Omental fat pad (tissue), 4 donors: ENCODE measurements around the gene ZBTB8A. TPM values are rescaled to one million over a fixed set of nuclear protein-coding genes. Genes with fewer than 3 reads are reported as not detected.
"Not testable (repeated sequence)": the region's sequence is repeated elsewhere in the genome, so short reads cannot be mapped to it uniquely, and the experiment has no call there.

Experiments used
- ATAC-seq: fragments of 150-250 bp; one replicate; pipeline ENCODE4 v1.9.1; 2016; ENCODE audit warnings: mild to moderate bottlenecking, moderate library complexity; ENCODE audit not compliant: low FRiP score
- DNase-seq: peaks from one replicate; pipeline ENCODE4 v3.0.0-alpha.2; 2019; ENCODE audit warnings: low spot score
- total RNA-seq, 4 donors: library from RNA; depleted of rRNA; stranded (reverse); fragments of >200 nt; gene quantifications; one replicate each; pipeline ENCODE4 v1.1.0, GENCODE V29; 2016
- TF ChIP-seq, protein P1 (sequence below), 3 donors: fragments of 450-650 bp; IDR thresholded peaks; one replicate each; pipeline ENCODE4 v1.5.1; 2016 to 2017; ENCODE audit warnings: antibody characterized with exemption in 3 of 3, mild to moderate bottlenecking in 3 of 3, moderate library complexity in 2 of 3

ZBTB8A gene
- total RNA-seq, 4 donors from 2014 or later = 5.4 to 10.9 (median 7.0) TPM

GRCh38 chr1:32509939-32510338 is 29.3 kb upstream of the ZBTB8A start:
- ATAC-seq (no peak), DNase-seq (no peak)
- TF ChIP-seq, protein P1, sequence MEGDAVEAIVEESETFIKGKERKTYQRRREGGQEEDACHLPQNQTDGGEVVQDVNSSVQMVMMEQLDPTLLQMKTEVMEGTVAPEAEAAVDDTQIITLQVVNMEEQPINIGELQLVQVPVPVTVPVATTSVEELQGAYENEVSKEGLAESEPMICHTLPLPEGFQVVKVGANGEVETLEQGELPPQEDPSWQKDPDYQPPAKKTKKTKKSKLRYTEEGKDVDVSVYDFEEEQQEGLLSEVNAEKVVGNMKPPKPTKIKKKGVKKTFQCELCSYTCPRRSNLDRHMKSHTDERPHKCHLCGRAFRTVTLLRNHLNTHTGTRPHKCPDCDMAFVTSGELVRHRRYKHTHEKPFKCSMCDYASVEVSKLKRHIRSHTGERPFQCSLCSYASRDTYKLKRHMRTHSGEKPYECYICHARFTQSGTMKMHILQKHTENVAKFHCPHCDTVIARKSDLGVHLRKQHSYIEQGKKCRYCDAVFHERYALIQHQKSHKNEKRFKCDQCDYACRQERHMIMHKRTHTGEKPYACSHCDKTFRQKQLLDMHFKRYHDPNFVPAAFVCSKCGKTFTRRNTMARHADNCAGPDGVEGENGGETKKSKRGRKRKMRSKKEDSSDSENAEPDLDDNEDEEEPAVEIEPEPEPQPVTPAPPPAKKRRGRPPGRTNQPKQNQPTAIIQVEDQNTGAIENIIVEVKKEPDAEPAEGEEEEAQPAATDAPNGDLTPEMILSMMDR (IDR thresholded peaks at IDR 0.05) = no peak

GRCh38 chr1:32516402-32516801 is 22.8 kb upstream of the ZBTB8A start:
- DNase-seq (no peak), ATAC-seq (no peak)
- TF ChIP-seq, protein P1 (IDR thresholded peaks at IDR 0.05) = no peak

DNA sequence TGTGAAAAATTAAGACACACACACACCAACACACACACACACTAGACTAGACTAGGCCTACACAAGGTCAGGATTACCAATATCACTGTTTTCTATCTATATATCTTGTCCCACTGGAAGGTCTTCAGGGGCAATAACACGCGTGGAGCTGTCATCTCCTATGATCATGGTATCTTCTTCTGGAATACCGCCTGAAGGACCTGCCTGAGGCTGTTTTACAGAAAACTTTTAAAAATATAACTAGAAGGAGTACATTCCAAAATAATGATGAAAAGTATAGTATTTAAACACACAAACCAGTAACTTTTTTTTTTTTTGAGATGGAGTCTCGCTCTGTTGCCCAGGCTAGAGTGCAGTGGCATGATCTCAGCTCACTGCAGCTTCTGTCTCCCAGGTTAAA is 20.3 kb upstream of the ZBTB8A start:
- DNase-seq (no peak), ATAC-seq (no peak)
- TF ChIP-seq, protein P1 (IDR thresholded peaks at IDR 0.05) = no peak

DNA sequence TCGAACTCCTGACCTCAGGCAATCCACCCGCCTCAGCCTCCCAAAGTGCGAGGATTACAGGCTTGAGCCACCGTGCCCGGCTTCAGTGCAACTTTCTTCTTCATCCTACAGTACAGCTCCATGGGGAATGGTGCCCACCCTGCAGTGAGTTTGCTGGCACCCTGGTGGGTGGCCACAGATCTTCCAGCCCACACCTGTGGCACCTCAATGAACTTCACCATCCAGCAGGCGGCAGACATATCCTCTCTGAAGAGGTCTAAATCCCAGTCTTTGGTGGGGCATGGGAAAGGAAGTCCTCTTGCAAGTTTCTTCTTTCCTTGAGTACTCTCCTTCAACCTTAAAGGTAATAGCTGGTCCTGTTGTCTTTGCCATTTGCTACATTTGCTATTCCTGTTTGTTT is 18.1 kb upstream of the ZBTB8A start:
- TF ChIP-seq, protein P1 (IDR thresholded peaks at IDR 0.05) = no peak
- ATAC-seq = no peak

DNA sequence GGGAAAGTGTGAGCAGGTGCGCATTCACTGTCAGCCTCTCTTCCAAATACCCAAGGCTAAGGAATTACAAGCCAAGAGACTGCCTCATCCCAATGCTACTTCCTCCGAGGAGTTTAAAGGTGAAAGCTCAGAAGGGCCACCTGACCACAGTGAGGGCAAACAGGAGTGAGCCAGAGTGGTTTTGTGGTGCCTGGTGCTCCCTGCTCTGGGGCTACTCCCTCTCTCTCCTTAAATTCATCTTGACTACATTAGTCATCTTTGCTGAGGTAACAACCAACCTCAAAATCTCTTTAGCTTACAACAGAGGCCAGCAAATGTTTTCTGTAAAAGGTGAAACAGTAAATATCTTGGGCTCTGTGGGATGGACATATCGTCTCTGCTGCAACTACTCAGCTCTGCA is 14.2 kb upstream of the ZBTB8A start:
- peak; percentile 92 for ATAC-seq
- TF ChIP-seq, protein P1 (IDR thresholded peaks at IDR 0.05) = no peak
- no peak for DNase-seq

More for the DNA sequence above, 18.1 kb upstream of the ZBTB8A start:
- no peak for DNase-seq

- TF ChIP-seq, protein P1 (IDR thresholded peaks at IDR 0.05) = no peak
- DNase-seq (no peak), ATAC-seq (no peak)
These were observed 13.4 kb upstream of the ZBTB8A start for GRCh38 chr1:32525661-32526444.

GRCh38 chr1:32528550-32528949 is 10.7 kb upstream of the ZBTB8A start:
- not testable (repeated sequence) for DNase-seq, ATAC-seq
